Smooth muscle cell (in vitro differentiated cells): ENCODE data around the gene SAMD4A. TPM values are rescaled to one million over a fixed set of nuclear protein-coding genes. Genes with fewer than 3 reads are reported as not detected.

ENCODE experiments used
- DNase-seq: peaks from one replicate; lab custom pipeline; 2025; ENCODE audit not compliant: unreplicated experiment; lab: John Stamatoyannopoulos, UW
- H2AFZ ChIP-seq: fragments of 200-600 bp; sonication (generic); 2 replicates; pipeline ENCODE4 v1.6.0; 2016; ENCODE audit warnings: antibody characterized with exemption, low read depth, mild to moderate bottlenecking
- H3F3A ChIP-seq: fragments of 200-600 bp; sonication (generic); 2 replicates; pipeline ENCODE4 v1.6.0; 2017; ENCODE audit warnings: antibody characterized with exemption, low read depth
- H3K27ac ChIP-seq: fragments of 200-600 bp; sonication (generic); 2 replicates; pipeline ENCODE4 v1.5.1; 2016; ENCODE audit warnings: low read depth, mild to moderate bottlenecking
- H3K27me3 ChIP-seq: fragments of 200-600 bp; sonication (generic); 2 replicates; pipeline ENCODE4 v1.6.1; 2016; ENCODE audit warnings: low read depth, mild to moderate bottlenecking
- H3K36me3 ChIP-seq: fragments of 200-600 bp; sonication (generic); 2 replicates; pipeline ENCODE4 v1.5.1; 2016; ENCODE audit warnings: low read depth
- H3K4me1 ChIP-seq: fragments of 200-600 bp; sonication (generic); 2 replicates; pipeline ENCODE4 v1.5.1; 2016; ENCODE audit warnings: low read depth
- H3K4me2 ChIP-seq: fragments of 200-600 bp; sonication (generic); 2 replicates; pipeline ENCODE4 v1.6.0; 2016; ENCODE audit warnings: mild to moderate bottlenecking
- H3K4me3 ChIP-seq: fragments of 200-600 bp; sonication (generic); 2 replicates; pipeline ENCODE4 v1.5.1; 2016; ENCODE audit warnings: mild to moderate bottlenecking
- H3K79me2 ChIP-seq: fragments of 200-600 bp; sonication (generic); 2 replicates; pipeline ENCODE4 v1.6.0; 2016; ENCODE audit warnings: low read depth, mild to moderate bottlenecking
- H3K9ac ChIP-seq: fragments of 200-600 bp; sonication (generic); 2 replicates; pipeline ENCODE4 v1.6.0; 2016; ENCODE audit warnings: low read depth
- H3K9me3 ChIP-seq: fragments of 200-600 bp; sonication (generic); replicated peaks from 2 replicates; pipeline ENCODE4 v1.5.1; 2016; ENCODE audit warnings: low read depth
- H4K20me1 ChIP-seq: fragments of 200-600 bp; sonication (generic); 2 replicates; pipeline ENCODE4 v1.6.0; 2016; ENCODE audit warnings: low read depth
- WGBS: methylation state at CpG from one replicate; pipeline ENCODE4 v1.1.7; 2016; ENCODE audit warnings: low lambda C conversion rate; 5-methylcytosine and 5-hydroxymethylcytosine counted together
- polyA plus RNA-seq: library from polyadenylated mRNA; unstranded; fragments of >200 nt; fragmentation: Nextera tagmentation; extraction: Ambion mirVana; gene quantifications from 2 replicates; pipeline ENCODE4 v1.2.1, GENCODE V29; 2016
- total RNA-seq: library from RNA; depleted of rRNA; stranded (reverse); fragments of >200 nt; gene quantifications from 2 replicates; pipeline ENCODE4 v1.2.3, GENCODE V29; 2014
- TF ChIP-seq, protein P1 (sequence below): fragments of 200-600 bp; sonication (generic); IDR thresholded peaks from 2 replicates; pipeline ENCODE4 v1.5.1; 2017; ENCODE audit warnings: borderline replicate concordance, mild to moderate bottlenecking, antibody characterized with exemption; ENCODE audit not compliant: insufficient read depth, poor library complexity, severe bottlenecking

Gene SAMD4A
- total and polyA plus RNA-seq, 2 experiments from 2014 or later = 9.2 to 36.7 TPM

DNA sequence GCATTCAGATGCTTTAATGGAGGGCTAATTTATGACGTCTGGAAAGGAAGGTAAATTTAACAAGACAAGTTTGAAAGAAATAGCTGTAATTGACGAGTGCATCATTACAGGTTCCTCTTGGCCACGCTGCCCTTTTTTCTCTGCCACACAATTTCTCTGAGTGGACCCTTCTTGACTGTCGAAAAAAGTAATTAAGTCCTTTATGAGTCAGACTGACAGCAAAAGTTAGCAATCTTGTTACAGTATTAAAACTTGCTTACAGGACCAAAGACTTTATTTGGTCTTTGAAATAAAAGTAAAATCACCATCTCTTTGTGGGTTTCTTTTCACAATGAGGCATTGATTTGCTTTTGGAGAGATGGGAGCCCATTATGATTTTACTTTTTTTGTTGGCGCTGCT is 42.6 kb downstream of the SAMD4A start:
- TF ChIP-seq, protein P1, sequence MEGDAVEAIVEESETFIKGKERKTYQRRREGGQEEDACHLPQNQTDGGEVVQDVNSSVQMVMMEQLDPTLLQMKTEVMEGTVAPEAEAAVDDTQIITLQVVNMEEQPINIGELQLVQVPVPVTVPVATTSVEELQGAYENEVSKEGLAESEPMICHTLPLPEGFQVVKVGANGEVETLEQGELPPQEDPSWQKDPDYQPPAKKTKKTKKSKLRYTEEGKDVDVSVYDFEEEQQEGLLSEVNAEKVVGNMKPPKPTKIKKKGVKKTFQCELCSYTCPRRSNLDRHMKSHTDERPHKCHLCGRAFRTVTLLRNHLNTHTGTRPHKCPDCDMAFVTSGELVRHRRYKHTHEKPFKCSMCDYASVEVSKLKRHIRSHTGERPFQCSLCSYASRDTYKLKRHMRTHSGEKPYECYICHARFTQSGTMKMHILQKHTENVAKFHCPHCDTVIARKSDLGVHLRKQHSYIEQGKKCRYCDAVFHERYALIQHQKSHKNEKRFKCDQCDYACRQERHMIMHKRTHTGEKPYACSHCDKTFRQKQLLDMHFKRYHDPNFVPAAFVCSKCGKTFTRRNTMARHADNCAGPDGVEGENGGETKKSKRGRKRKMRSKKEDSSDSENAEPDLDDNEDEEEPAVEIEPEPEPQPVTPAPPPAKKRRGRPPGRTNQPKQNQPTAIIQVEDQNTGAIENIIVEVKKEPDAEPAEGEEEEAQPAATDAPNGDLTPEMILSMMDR = no peak

DNA sequence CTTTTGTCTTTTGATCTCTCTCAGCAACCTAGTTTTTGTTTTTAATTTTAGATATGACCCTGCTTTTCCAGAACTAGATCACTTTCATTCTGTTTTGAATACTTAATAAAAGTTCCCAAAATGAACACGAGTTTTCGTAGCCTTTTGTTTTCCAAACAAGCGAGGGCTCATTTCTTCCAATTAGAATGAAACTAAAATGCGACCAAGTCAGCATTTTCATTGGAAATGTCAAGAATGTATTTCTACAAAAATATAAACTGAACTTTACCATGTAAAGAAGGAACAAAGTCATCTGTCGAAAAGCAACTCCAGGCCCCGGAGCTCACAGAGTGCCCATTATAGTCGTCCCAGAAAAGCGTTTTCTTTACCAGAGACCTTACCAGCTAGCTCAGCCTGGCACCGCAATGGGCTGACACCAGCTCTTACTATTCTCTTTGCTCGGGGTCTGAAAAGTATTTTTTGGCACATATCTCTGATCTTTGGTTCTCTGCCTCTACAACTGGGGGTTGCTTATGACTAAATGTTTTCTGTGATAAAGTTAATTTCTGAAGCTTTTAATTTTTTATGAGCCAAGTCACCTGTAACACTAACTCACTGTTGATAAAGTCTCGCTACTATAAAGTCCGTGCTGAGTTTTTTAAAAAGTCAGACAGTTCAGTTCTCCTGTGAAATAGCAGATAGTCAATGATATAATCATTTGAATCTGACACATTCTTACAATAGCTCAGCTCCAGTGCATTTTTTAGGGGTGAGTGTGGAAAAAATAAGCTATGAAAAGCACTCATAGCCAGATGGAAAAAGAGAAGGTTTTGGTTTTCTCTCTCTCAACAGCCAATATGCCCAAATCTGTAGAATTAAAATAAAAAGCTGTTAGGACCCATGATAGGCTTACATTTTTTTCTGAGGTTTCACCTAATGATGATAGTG is 43.4 kb downstream of the SAMD4A start:
- Histone ChIP-seq H2AFZ (no peak overlapping the region), H3F3A (peaks cover 14% of the 10 kb centered on the region), H3K9ac (no peak overlapping the region), H3K4me3 (no peak overlapping the region), H3K4me1 (no peaks in the 10 kb centered on the region), H3K36me3 (no peaks in the 10 kb centered on the region), H3K27me3 (no peaks in the 10 kb centered on the region), H3K79me2 (peaks cover 76% of the 10 kb centered on the region), H3K9me3 (no peaks in the 10 kb centered on the region), H3K4me2 (peak overlapping the region; percentile 53), H3K27ac (peak overlapping the region; percentile 64), H4K20me1 (peaks cover 4% of the 10 kb centered on the region)
- 88% methylated on average over 12 of the region's 12 CpGs for WGBS
- TF ChIP-seq, protein P1 = no peak
- DNase-seq = no peak

More for the DNA sequence above, 42.6 kb downstream of the SAMD4A start:
- Histone ChIP-seq H3K9me3 (no peaks in the 10 kb centered on the region), H3K4me2 (no peak overlapping the region), H2AFZ (no peak overlapping the region), H3F3A (peaks cover 14% of the 10 kb centered on the region), H3K9ac (no peak overlapping the region), H3K4me3 (no peak overlapping the region), H3K79me2 (peaks cover 78% of the 10 kb centered on the region), H3K27ac (peak overlapping the region; percentile 64), H3K36me3 (no peaks in the 10 kb centered on the region), H3K27me3 (no peaks in the 10 kb centered on the region), H3K4me1 (no peaks in the 10 kb centered on the region), H4K20me1 (peaks cover 4% of the 10 kb centered on the region)
- no peak for DNase-seq
- WGBS = 74% methylated on average over 5 of the region's 5 CpGs

DNA sequence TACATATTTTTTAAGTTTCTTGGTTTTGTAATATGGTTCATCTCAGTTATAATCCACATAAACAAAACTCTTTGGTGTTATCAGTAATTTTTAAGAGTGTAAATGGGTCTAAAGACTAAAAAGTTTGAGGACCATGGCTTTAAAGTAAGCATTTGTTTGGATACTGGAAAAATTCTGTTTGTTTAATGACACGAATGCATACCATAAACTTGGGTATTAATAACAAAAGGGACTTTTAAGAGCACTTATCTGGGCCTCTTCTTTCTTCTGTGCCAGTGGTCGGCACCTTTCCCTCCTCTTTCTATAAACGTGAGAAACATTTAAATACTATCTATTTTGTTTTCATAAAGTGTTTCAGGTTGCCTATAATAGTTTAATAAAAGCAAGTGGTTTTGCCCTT is 47.4 kb downstream of the SAMD4A start:
- H2AFZ ChIP-seq = no peak overlapping the region
- no peak overlapping the region for H3K9ac ChIP-seq
- H3K79me2 ChIP-seq = peaks cover 91% of the 10 kb centered on the region
- H3K4me3 ChIP-seq = no peak overlapping the region
- no peaks in the 10 kb centered on the region for H3K9me3 ChIP-seq
- no peak overlapping the region for H3K27ac ChIP-seq
- 54% methylated on average over 3 of the region's 3 CpGs for WGBS
- no peak for DNase-seq
- no peaks in the 10 kb centered on the region for H4K20me1 ChIP-seq
- no peaks in the 10 kb centered on the region for H3K27me3 ChIP-seq
- TF ChIP-seq, protein P1 = no peak
- H3K36me3 ChIP-seq = no peaks in the 10 kb centered on the region
- peaks cover 14% of the 10 kb centered on the region for H3F3A ChIP-seq
- no peaks in the 10 kb centered on the region for H3K4me1 ChIP-seq
- no peak overlapping the region for H3K4me2 ChIP-seq

DNA sequence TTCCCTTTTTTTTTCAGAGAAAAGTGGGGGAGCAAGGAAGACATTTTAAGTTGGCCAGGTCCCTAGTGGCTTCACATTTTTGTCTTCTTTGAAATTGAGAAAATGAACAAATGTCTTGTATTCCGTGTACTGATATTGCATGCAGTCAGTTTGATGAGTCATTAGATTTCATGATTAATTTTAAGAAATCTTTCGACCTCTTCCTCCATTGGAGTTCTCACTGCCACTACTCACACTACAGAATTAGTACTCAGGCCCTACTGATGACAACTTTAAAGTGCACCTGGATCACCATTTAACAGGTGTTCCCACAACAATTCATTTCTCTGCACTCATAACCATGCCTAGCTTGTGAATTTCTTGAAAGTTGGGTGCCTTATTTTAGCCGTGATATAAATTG is 50.5 kb downstream of the SAMD4A start:
- no peak for DNase-seq
- no peak overlapping the region for H3K4me2 ChIP-seq
- H3K4me3 ChIP-seq = no peak overlapping the region
- peaks cover 87% of the 10 kb centered on the region for H3K79me2 ChIP-seq
- TF ChIP-seq, protein P1 = no peak
- no peaks in the 10 kb centered on the region for H3K36me3 ChIP-seq
- no peaks in the 10 kb centered on the region for H4K20me1 ChIP-seq
- no peaks in the 10 kb centered on the region for H3K27me3 ChIP-seq
- H2AFZ ChIP-seq = no peak overlapping the region
- no peaks in the 10 kb centered on the region for H3K9me3 ChIP-seq
- no peaks in the 10 kb centered on the region for H3K4me1 ChIP-seq
- H3F3A ChIP-seq = peaks cover 12% of the 10 kb centered on the region
- 90% methylated on average over 3 of the region's 3 CpGs for WGBS
- H3K9ac ChIP-seq = no peak overlapping the region
- H3K27ac ChIP-seq = no peak overlapping the region
